ENCODE results near the gene HPCA.
"Not testable (repeated sequence)": the region's sequence is repeated elsewhere in the genome, so short reads cannot be mapped to it uniquely, and the experiment has no call there.

Gene HPCA

GRCh38 chr1:32903991-32904785 is 17.9 kb downstream of the HPCA start:
- no peak for DNase-seq

GRCh38 chr1:32904797-32905196 is 18.5 kb downstream of the HPCA start:
- no peak for DNase-seq

GRCh38 chr1:32905588-32905987 is 19.3 kb downstream of the HPCA start:
- not testable (repeated sequence) for DNase-seq

- DNase-seq, result no peak
Observed at GRCh38 chr1:32906654-32907053, 20.4 kb downstream of the HPCA start.

GRCh38 chr1:32907435-32907834 is 21.1 kb downstream of the HPCA start:
- DNase-seq, result peak; percentile 41

GRCh38 chr1:32910319-32910718 is 24.0 kb downstream of the HPCA start:
- DNase-seq, result no peak

- DNase-seq, result no peak
Observed at GRCh38 chr1:32915766-32916706, 29.7 kb downstream of the HPCA start.

- DNase-seq, result no peak
Observed at GRCh38 chr1:32917521-32917920, 31.2 kb downstream of the HPCA start.

- no peak for DNase-seq
Observed at GRCh38 chr1:32918179-32918578, 31.9 kb downstream of the HPCA start.

- peak; percentile 77 for DNase-seq
Observed at GRCh38 chr1:32919811-32920733, 33.8 kb downstream of the HPCA start.

GRCh38 chr1:32920833-32921232 is 34.5 kb downstream of the HPCA start:
- no peak for DNase-seq

GRCh38 chr1:32924881-32925344 is 38.6 kb downstream of the HPCA start:
- no peak for DNase-seq

GRCh38 chr1:32925403-32926162 is 39.3 kb downstream of the HPCA start:
- DNase-seq, result no peak

GRCh38 chr1:32926562-32926961 is 40.3 kb downstream of the HPCA start:
- DNase-seq, result no peak

- no peak for DNase-seq
Observed at GRCh38 chr1:32927441-32927840, 41.1 kb downstream of the HPCA start.

- DNase-seq, result no peak
Observed at GRCh38 chr1:32928285-32928684, 42.0 kb downstream of the HPCA start.

- no peak for DNase-seq
Observed at GRCh38 chr1:32928715-32929114, 42.4 kb downstream of the HPCA start.

GRCh38 chr1:32929366-32929765 is 43.1 kb downstream of the HPCA start:
- no peak for DNase-seq

GRCh38 chr1:32931760-32932159 is 45.5 kb downstream of the HPCA start:
- DNase-seq, result no peak

- DNase-seq, result no peak
Observed at GRCh38 chr1:32933742-32934322, 47.5 kb downstream of the HPCA start.

GRCh38 chr1:32934535-32934934 is 48.2 kb downstream of the HPCA start:
- no peak for DNase-seq

All from fibroblast of skin of abdomen (primary cell).